HEK293 (cell line): ENCODE measurements around the gene MAGI2.

Source experiments
- CTCF ChIA-PET: fragments of 350-600 bp; formaldehyde crosslinking; extraction: SDS; loops from one replicate; lab custom pipeline; 2021; ENCODE audit warnings: antibody characterized with exemption; lab: Yijun Ruan, JAX
- POLR2A ChIA-PET: fragments of 300-600 bp; formaldehyde crosslinking; extraction: SDS; loops from one replicate; lab custom pipeline; 2020; ENCODE audit warnings: antibody characterized with exemption, inconsistent platforms; lab: Yijun Ruan, JAX
- H3K27ac ChIP-seq: fragments of 200-500 bp; sonication (Bioruptor generic); 2 replicates; pipeline ENCODE4 v1.5.1; 2014; ENCODE audit warnings: low read depth, low read length, control low read depth, inconsistent platforms; ENCODE audit errors: extremely low read depth
- H3K36me3 ChIP-seq, 2 experiments: fragments of 200-500 bp in 1 of 2; sonication (Bioruptor generic) in 1 of 2; 1 replicate in 1 of 2; 2 replicates in 1 of 2; pipeline ENCODE4 v1.5.1; 2014 to 2017; ENCODE audit warnings: inconsistent platforms in 2 of 2, low read length in 2 of 2; ENCODE audit not compliant: control insufficient read depth in 2 of 2, insufficient read depth in 1 of 2
- H3K4me1 ChIP-seq: fragments of 200-500 bp; sonication (Bioruptor generic); 2 replicates; pipeline ENCODE4 v1.5.1; 2014; ENCODE audit warnings: mild to moderate bottlenecking, low read length, inconsistent platforms; ENCODE audit not compliant: control insufficient read depth, insufficient read depth
- H3K4me3 ChIP-seq: 2 replicates; pipeline ENCODE4 v1.5.1; 2011; ENCODE audit warnings: low read depth, mild to moderate bottlenecking, control low read depth, low read length, moderate library complexity
- H3K9me3 ChIP-seq: fragments of 200-500 bp; sonication (Bioruptor generic); 2 replicates; pipeline ENCODE4 v1.5.1; 2014; ENCODE audit warnings: low read depth, low read length, inconsistent platforms; ENCODE audit not compliant: control insufficient read depth, insufficient read depth
- BCL11B ChIP-seq: fragments of 450-650 bp; formaldehyde crosslinking; IDR thresholded peaks from 2 replicates; pipeline ENCODE4 v1.5.1; 2016; ENCODE audit warnings: low read depth, missing biosample characterization, missing genetic modification characterization
- HOXA7 ChIP-seq: sonication (generic); formaldehyde crosslinking; IDR thresholded peaks from 2 replicates; pipeline ENCODE4 v1.8.1; 2022; ENCODE audit warnings: missing genetic modification reagents, borderline replicate concordance
- ZNF133 ChIP-seq: fragments of 450-650 bp; formaldehyde crosslinking; IDR thresholded peaks from 2 replicates; pipeline ENCODE4 v1.5.1; 2016; ENCODE audit warnings: missing biosample characterization, missing genetic modification characterization
- ZNF174 ChIP-seq: fragments of 450-650 bp; formaldehyde crosslinking; IDR thresholded peaks from 2 replicates; pipeline ENCODE4 v1.5.0; 2017; ENCODE audit warnings: missing biosample characterization, mild to moderate bottlenecking, missing genetic modification characterization
- ZNF221 ChIP-seq: fragments of 450-650 bp; formaldehyde crosslinking; IDR thresholded peaks from 2 replicates; pipeline ENCODE4 v1.5.1; 2017; ENCODE audit warnings: missing biosample characterization, missing genetic modification characterization, borderline replicate concordance
- ZNF248 ChIP-seq: fragments of 450-650 bp; formaldehyde crosslinking; IDR thresholded peaks from 2 replicates; pipeline ENCODE4 v1.5.1; 2017; ENCODE audit warnings: missing biosample characterization, missing genetic modification characterization
- ZNF324 ChIP-seq: fragments of 450-650 bp; formaldehyde crosslinking; IDR thresholded peaks from 2 replicates; pipeline ENCODE4 v1.5.1; 2016; ENCODE audit warnings: missing biosample characterization, missing genetic modification characterization
- ZNF354C ChIP-seq: fragments of 450-650 bp; formaldehyde crosslinking; IDR thresholded peaks from 2 replicates; pipeline ENCODE4 v1.5.1; 2016; ENCODE audit warnings: missing biosample characterization, missing genetic modification characterization, low read depth, borderline replicate concordance
- ZNF529 ChIP-seq: fragments of 450-650 bp; formaldehyde crosslinking; IDR thresholded peaks from 2 replicates; pipeline ENCODE4 v1.5.1; 2017; ENCODE audit warnings: missing genetic modification characterization, missing biosample characterization; ENCODE audit not compliant: insufficient replicate concordance
- ZNF560 ChIP-seq: fragments of 450-650 bp; formaldehyde crosslinking; IDR thresholded peaks from 2 replicates; pipeline ENCODE4 v1.5.1; 2017; ENCODE audit warnings: missing biosample characterization, missing genetic modification characterization, borderline replicate concordance
- ZNF629 ChIP-seq: fragments of 450-650 bp; formaldehyde crosslinking; IDR thresholded peaks from 2 replicates; pipeline ENCODE4 v1.5.1; 2017; ENCODE audit warnings: missing biosample characterization, missing genetic modification characterization
- ZNF670 ChIP-seq: fragments of 450-650 bp; formaldehyde crosslinking; IDR thresholded peaks from 2 replicates; pipeline ENCODE4 v1.5.1; 2016; ENCODE audit warnings: missing biosample characterization, missing genetic modification characterization, low read depth
- ZNF677 ChIP-seq: fragments of 450-650 bp; IDR thresholded peaks from 2 replicates; pipeline ENCODE4 v1.5.0; 2018; ENCODE audit warnings: missing biosample characterization, mild to moderate bottlenecking, missing genetic modification characterization, moderate library complexity
- ZNF701 ChIP-seq: fragments of 450-650 bp; formaldehyde crosslinking; IDR thresholded peaks from 2 replicates; pipeline ENCODE4 v1.5.1; 2016; ENCODE audit warnings: missing biosample characterization, missing genetic modification characterization
- ZNF785 ChIP-seq: fragments of 450-650 bp; formaldehyde crosslinking; IDR thresholded peaks from 2 replicates; pipeline ENCODE4 v1.5.1; 2016; ENCODE audit warnings: missing biosample characterization, missing genetic modification characterization
- ZSCAN16 ChIP-seq: fragments of 450-650 bp; formaldehyde crosslinking; IDR thresholded peaks from 2 replicates; pipeline ENCODE4 v1.5.1; 2016; ENCODE audit warnings: missing biosample characterization, missing genetic modification characterization
- TF ChIP-seq, protein P1 (sequence below): fragments of 450-650 bp; formaldehyde crosslinking; IDR thresholded peaks from 2 replicates; pipeline ENCODE4 v1.5.1; 2016; ENCODE audit warnings: missing biosample characterization, missing genetic modification characterization
- TF ChIP-seq, protein P2 (sequence below): fragments of 450-650 bp; formaldehyde crosslinking; IDR thresholded peaks from 2 replicates; pipeline ENCODE4 v1.5.1; 2016; ENCODE audit warnings: missing biosample characterization, missing genetic modification characterization, borderline replicate concordance
- TF ChIP-seq, protein P3 (sequence below): fragments of 450-650 bp; formaldehyde crosslinking; IDR thresholded peaks from 2 replicates; pipeline ENCODE4 v1.5.1; 2016; ENCODE audit warnings: missing biosample characterization, missing genetic modification characterization, borderline replicate concordance
- TF ChIP-seq, protein P4 (sequence below): fragments of 450-650 bp; formaldehyde crosslinking; IDR thresholded peaks from 2 replicates; pipeline ENCODE4 v1.5.1; 2017; ENCODE audit warnings: missing biosample characterization, missing genetic modification characterization
- TF ChIP-seq, protein P5 (sequence below): fragments of 450-650 bp; formaldehyde crosslinking; IDR thresholded peaks from 2 replicates; pipeline ENCODE4 v1.5.1; 2017; ENCODE audit warnings: missing biosample characterization, missing genetic modification characterization

Gene MAGI2

DNA sequence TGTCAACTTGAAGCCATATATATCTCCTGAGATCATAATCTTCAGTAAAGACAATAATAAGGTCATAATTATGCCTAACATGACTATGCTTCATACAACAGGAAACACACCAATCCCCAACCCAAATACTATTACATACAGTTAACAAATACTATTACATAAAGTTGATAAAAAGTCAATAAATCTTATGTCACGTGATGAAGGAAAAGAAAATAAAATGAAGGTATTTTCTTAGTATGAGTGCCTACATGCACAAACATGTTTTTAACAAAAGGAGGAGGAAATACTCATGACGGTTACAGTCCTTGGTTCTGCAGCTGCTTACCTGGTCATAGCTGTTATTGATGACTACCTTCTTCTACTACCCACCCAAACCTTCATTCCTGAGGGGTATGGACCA lies 844.2 kb downstream of the MAGI2 start (continued):
- TF ChIP-seq ZNF174 (tag by site-specific recombination) (no peak), HOXA7 (CRISPR knock-in tag) (no peak), ZNF248 (tag by site-specific recombination) (no peak), ZNF354C (tag by site-specific recombination) (no peak), ZNF221 (tag by site-specific recombination) (no peak), ZNF529 (tag by site-specific recombination) (no peak), ZNF560 (tag by site-specific recombination) (no peak), ZNF133 (tag by site-specific recombination) (no peak), ZNF324 (tag by site-specific recombination) (no peak)
- TF ChIP-seq, protein P1, sequence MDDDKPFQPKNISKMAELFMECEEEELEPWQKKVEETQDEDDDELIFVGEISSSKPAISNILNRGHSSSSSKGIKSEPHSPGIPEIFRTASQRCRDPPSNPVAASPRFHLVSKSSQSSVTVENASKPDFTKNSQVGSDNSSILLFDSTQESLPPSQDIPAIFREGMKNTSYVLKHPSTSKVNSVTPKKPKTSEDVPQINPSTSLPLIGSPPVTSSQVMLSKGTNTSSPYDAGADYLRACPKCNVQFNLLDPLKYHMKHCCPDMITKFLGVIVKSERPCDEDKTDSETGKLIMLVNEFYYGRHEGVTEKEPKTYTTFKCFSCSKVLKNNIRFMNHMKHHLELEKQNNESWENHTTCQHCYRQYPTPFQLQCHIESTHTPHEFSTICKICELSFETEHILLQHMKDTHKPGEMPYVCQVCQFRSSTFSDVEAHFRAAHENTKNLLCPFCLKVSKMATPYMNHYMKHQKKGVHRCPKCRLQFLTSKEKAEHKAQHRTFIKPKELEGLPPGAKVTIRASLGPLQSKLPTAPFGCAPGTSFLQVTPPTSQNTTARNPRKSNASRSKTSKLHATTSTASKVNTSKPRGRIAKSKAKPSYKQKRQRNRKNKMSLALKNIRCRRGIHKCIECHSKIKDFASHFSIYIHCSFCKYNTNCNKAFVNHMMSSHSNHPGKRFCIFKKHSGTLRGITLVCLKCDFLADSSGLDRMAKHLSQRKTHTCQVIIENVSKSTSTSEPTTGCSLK (tag by site-specific recombination) = no peak

DNA sequence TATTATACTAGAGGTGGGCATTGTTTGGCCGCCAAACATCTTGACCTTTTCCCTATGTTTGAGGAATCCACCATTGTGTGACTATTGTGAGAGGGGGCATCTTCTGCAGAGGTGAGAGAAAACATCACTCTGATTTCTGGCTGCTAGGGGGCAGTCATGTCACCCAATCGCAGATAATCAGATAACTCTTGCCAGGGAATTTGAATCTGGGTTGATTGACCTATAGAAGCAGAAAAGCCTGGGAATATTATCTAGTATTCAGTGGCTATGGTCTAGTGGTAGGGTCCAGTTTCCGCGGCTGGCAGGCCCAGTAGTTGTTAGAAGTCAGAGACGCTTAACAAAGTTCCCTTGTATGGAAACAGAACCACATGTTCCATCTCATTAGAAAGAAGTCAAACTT lies 846.4 kb downstream of the MAGI2 start:
- H3K4me1 ChIP-seq = no peaks in the 10 kb centered on the region
- POLR2A ChIA-PET = no interaction called here
- no peaks in the 10 kb centered on the region for H3K36me3 ChIP-seq
- TF ChIP-seq, protein P2, sequence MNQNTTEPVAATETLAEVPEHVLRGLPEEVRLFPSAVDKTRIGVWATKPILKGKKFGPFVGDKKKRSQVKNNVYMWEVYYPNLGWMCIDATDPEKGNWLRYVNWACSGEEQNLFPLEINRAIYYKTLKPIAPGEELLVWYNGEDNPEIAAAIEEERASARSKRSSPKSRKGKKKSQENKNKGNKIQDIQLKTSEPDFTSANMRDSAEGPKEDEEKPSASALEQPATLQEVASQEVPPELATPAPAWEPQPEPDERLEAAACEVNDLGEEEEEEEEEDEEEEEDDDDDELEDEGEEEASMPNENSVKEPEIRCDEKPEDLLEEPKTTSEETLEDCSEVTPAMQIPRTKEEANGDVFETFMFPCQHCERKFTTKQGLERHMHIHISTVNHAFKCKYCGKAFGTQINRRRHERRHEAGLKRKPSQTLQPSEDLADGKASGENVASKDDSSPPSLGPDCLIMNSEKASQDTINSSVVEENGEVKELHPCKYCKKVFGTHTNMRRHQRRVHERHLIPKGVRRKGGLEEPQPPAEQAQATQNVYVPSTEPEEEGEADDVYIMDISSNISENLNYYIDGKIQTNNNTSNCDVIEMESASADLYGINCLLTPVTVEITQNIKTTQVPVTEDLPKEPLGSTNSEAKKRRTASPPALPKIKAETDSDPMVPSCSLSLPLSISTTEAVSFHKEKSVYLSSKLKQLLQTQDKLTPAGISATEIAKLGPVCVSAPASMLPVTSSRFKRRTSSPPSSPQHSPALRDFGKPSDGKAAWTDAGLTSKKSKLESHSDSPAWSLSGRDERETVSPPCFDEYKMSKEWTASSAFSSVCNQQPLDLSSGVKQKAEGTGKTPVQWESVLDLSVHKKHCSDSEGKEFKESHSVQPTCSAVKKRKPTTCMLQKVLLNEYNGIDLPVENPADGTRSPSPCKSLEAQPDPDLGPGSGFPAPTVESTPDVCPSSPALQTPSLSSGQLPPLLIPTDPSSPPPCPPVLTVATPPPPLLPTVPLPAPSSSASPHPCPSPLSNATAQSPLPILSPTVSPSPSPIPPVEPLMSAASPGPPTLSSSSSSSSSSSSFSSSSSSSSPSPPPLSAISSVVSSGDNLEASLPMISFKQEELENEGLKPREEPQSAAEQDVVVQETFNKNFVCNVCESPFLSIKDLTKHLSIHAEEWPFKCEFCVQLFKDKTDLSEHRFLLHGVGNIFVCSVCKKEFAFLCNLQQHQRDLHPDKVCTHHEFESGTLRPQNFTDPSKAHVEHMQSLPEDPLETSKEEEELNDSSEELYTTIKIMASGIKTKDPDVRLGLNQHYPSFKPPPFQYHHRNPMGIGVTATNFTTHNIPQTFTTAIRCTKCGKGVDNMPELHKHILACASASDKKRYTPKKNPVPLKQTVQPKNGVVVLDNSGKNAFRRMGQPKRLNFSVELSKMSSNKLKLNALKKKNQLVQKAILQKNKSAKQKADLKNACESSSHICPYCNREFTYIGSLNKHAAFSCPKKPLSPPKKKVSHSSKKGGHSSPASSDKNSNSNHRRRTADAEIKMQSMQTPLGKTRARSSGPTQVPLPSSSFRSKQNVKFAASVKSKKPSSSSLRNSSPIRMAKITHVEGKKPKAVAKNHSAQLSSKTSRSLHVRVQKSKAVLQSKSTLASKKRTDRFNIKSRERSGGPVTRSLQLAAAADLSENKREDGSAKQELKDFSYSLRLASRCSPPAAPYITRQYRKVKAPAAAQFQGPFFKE (tag by site-specific recombination) = no peak
- TF ChIP-seq, protein P3, sequence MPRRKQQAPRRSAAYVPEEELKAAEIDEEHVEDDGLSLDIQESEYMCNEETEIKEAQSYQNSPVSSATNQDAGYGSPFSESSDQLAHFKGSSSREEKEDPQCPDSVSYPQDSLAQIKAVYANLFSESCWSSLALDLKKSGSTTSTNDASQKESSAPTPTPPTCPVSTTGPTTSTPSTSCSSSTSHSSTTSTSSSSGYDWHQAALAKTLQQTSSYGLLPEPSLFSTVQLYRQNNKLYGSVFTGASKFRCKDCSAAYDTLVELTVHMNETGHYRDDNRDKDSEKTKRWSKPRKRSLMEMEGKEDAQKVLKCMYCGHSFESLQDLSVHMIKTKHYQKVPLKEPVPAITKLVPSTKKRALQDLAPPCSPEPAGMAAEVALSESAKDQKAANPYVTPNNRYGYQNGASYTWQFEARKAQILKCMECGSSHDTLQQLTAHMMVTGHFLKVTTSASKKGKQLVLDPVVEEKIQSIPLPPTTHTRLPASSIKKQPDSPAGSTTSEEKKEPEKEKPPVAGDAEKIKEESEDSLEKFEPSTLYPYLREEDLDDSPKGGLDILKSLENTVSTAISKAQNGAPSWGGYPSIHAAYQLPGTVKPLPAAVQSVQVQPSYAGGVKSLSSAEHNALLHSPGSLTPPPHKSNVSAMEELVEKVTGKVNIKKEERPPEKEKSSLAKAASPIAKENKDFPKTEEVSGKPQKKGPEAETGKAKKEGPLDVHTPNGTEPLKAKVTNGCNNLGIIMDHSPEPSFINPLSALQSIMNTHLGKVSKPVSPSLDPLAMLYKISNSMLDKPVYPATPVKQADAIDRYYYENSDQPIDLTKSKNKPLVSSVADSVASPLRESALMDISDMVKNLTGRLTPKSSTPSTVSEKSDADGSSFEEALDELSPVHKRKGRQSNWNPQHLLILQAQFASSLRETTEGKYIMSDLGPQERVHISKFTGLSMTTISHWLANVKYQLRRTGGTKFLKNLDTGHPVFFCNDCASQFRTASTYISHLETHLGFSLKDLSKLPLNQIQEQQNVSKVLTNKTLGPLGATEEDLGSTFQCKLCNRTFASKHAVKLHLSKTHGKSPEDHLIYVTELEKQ (tag by site-specific recombination) = no peak
- TF ChIP-seq, protein P4, sequence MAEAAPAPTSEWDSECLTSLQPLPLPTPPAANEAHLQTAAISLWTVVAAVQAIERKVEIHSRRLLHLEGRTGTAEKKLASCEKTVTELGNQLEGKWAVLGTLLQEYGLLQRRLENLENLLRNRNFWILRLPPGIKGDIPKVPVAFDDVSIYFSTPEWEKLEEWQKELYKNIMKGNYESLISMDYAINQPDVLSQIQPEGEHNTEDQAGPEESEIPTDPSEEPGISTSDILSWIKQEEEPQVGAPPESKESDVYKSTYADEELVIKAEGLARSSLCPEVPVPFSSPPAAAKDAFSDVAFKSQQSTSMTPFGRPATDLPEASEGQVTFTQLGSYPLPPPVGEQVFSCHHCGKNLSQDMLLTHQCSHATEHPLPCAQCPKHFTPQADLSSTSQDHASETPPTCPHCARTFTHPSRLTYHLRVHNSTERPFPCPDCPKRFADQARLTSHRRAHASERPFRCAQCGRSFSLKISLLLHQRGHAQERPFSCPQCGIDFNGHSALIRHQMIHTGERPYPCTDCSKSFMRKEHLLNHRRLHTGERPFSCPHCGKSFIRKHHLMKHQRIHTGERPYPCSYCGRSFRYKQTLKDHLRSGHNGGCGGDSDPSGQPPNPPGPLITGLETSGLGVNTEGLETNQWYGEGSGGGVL (tag by site-specific recombination) = no peak
- TF ChIP-seq ZNF629 (no peak), BCL11B (no peak), ZNF785 (tag by site-specific recombination) (no peak), ZNF701 (tag by site-specific recombination) (no peak), ZNF677 (tag by site-specific recombination) (no peak), ZSCAN16 (tag by site-specific recombination) (no peak), ZNF670 (tag by site-specific recombination) (no peak)
- TF ChIP-seq, protein P5, sequence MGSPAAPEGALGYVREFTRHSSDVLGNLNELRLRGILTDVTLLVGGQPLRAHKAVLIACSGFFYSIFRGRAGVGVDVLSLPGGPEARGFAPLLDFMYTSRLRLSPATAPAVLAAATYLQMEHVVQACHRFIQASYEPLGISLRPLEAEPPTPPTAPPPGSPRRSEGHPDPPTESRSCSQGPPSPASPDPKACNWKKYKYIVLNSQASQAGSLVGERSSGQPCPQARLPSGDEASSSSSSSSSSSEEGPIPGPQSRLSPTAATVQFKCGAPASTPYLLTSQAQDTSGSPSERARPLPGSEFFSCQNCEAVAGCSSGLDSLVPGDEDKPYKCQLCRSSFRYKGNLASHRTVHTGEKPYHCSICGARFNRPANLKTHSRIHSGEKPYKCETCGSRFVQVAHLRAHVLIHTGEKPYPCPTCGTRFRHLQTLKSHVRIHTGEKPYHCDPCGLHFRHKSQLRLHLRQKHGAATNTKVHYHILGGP = no peak

More for the DNA sequence above, 846.4 kb downstream of the MAGI2 start:
- no peak overlapping the region for H3K4me3 ChIP-seq
- no peaks in the 10 kb centered on the region for H3K9me3 ChIP-seq
- CTCF ChIA-PET = no interaction called here
- H3K27ac ChIP-seq = no peak overlapping the region
